ENCODE data around the gene TRAF4.

TRAF4 gene

GRCh38 chr17:28741358-28742349 is 2.2 kb upstream of the TRAF4 start:
- peaks cover 12% of the 10 kb centered on the region for H3K36me3 ChIP-seq (ENCODE audit: insufficient read depth, low read length)
- H3K4me3 ChIP-seq (ENCODE audit: low read depth in 1 of 2, low read length in 2 of 2), result no peak overlapping the region
- ATAC-seq (ENCODE audit: insufficient read depth, low read depth) (no peak), DNase-seq (no peak)
- H2AFZ ChIP-seq (ENCODE audit: low read depth, low read length), result no peak overlapping the region
- H3K79me2 ChIP-seq (ENCODE audit: insufficient read depth, low read length), result peaks cover 27% of the 10 kb centered on the region
- H3K27me3 ChIP-seq (ENCODE audit: insufficient read depth, low read length, poor library complexity), result no peaks in the 10 kb centered on the region
- H3K9ac ChIP-seq (ENCODE audit: low read depth, low read length), result no peak overlapping the region
- H3K27ac ChIP-seq (ENCODE audit: low read length), result no peak overlapping the region
- H3K4me2 ChIP-seq (ENCODE audit: insufficient read depth, low read length), result no peak overlapping the region
- H4K20me1 ChIP-seq (ENCODE audit: insufficient read depth, low read length), result peaks cover 21% of the 10 kb centered on the region
- H3K9me3 ChIP-seq (ENCODE audit: insufficient read depth, low read length, severe bottlenecking), result no peaks in the 10 kb centered on the region
- TF ChIP-seq EZH2 (IDR thresholded peaks at IDR 0.05; ENCODE audit: borderline replicate concordance, low read depth, low read length, severe bottlenecking), result no peak
- TF ChIP-seq CTCF (IDR thresholded peaks at IDR 0.05; ENCODE audit: borderline replicate concordance, extremely low read depth, low read length, poor library complexity, severe bottlenecking), result no peak
- peaks cover 29% of the 10 kb centered on the region for H3K4me1 ChIP-seq (ENCODE audit: insufficient read depth, low read length)

GRCh38 chr17:28744104-28744971 is 527 bp downstream of the TRAF4 start:
- Histone ChIP-seq H3K9ac (ENCODE audit: low read depth, low read length) (peak overlapping the region; percentile 67), H3K4me3 (ENCODE audit: low read depth in 1 of 2, low read length in 2 of 2) (peak overlapping the region; percentile 71 to 82; a peak in 3 of 4 replicates), H3K9me3 (ENCODE audit: insufficient read depth, low read length, severe bottlenecking) (no peaks in the 10 kb centered on the region), H3K27me3 (ENCODE audit: insufficient read depth, low read length, poor library complexity) (no peaks in the 10 kb centered on the region), H3K4me1 (ENCODE audit: insufficient read depth, low read length) (peaks cover 32% of the 10 kb centered on the region), H3K4me2 (ENCODE audit: insufficient read depth, low read length) (peak overlapping the region; percentile 93), H4K20me1 (ENCODE audit: insufficient read depth, low read length) (peaks cover 47% of the 10 kb centered on the region), H3K36me3 (ENCODE audit: insufficient read depth, low read length) (peaks cover 39% of the 10 kb centered on the region), H2AFZ (ENCODE audit: low read depth, low read length) (peak overlapping the region; percentile 75), H3K79me2 (ENCODE audit: insufficient read depth, low read length) (peaks cover 39% of the 10 kb centered on the region), H3K27ac (ENCODE audit: low read length) (peak overlapping the region; percentile 82)
- ATAC-seq (ENCODE audit: insufficient read depth, low read depth) (peak; percentile 15), DNase-seq (peak; percentile 69)
- TF ChIP-seq CTCF (IDR thresholded peaks at IDR 0.05; ENCODE audit: borderline replicate concordance, extremely low read depth, low read length, poor library complexity, severe bottlenecking) (no peak), EZH2 (IDR thresholded peaks at IDR 0.05; ENCODE audit: borderline replicate concordance, low read depth, low read length, severe bottlenecking) (no peak)

- Histone ChIP-seq H3K9me3 (ENCODE audit: insufficient read depth, low read length, severe bottlenecking) (no peaks in the 10 kb centered on the region), H3K27me3 (ENCODE audit: insufficient read depth, low read length, poor library complexity) (no peaks in the 10 kb centered on the region), H4K20me1 (ENCODE audit: insufficient read depth, low read length) (peaks cover 53% of the 10 kb centered on the region), H3K4me1 (ENCODE audit: insufficient read depth, low read length) (peaks cover 36% of the 10 kb centered on the region), H2AFZ (ENCODE audit: low read depth, low read length) (peak overlapping the region; percentile 62), H3K9ac (ENCODE audit: low read depth, low read length) (peak overlapping the region; percentile 67), H3K4me2 (ENCODE audit: insufficient read depth, low read length) (peak overlapping the region; percentile 93), H3K36me3 (ENCODE audit: insufficient read depth, low read length) (peaks cover 45% of the 10 kb centered on the region), H3K79me2 (ENCODE audit: insufficient read depth, low read length) (peaks cover 39% of the 10 kb centered on the region), H3K4me3 (ENCODE audit: low read depth in 1 of 2, low read length in 2 of 2) (peak overlapping the region; percentile 71 to 82; a peak in 3 of 4 replicates), H3K27ac (ENCODE audit: low read length) (peak overlapping the region; percentile 66)
- TF ChIP-seq CTCF (IDR thresholded peaks at IDR 0.05; ENCODE audit: borderline replicate concordance, extremely low read depth, low read length, poor library complexity, severe bottlenecking), result no peak
- no peak for TF ChIP-seq EZH2 (IDR thresholded peaks at IDR 0.05; ENCODE audit: borderline replicate concordance, low read depth, low read length, severe bottlenecking)
- DNase-seq, result peak; percentile 77
- ATAC-seq (ENCODE audit: insufficient read depth, low read depth), result peak; percentile 55
Observed at GRCh38 chr17:28744972-28745785, 1.4 kb downstream of the TRAF4 start.

Measured in DND-41 (cell line).